Natural killer cell (primary cell): ENCODE results near the gene S100A13. TPM values are rescaled to one million over a fixed set of nuclear protein-coding genes. Genes with fewer than 3 reads are reported as not detected.
"Not testable (repeated sequence)": the region's sequence is repeated elsewhere in the genome, so short reads cannot be mapped to it uniquely, and the experiment has no call there.

Experiments used
- ATAC-seq, 3 donors: fragments of 150-1000 bp in 2 of 3; fragments of 200-7000 bp in 1 of 3; cut with Tn5 transposase; 1 replicate in 1 of 3; 2 replicates in 2 of 3; pipeline ENCODE4 v1.10.0; 2021; ENCODE audit warnings: mild to moderate bottlenecking in 2 of 3, moderate library complexity in 2 of 3
- DNase-seq, 2 donors: peaks; one replicate each; pipeline versions ENCODE4 v3.0.0 to v3.0.0-alpha.2; 2013 to 2021; ENCODE audit warnings: mixed read lengths in 1 of 2
- H3K27ac ChIP-seq: one replicate; pipeline ENCODE4 v1.5.1; 2013; ENCODE audit warnings: mild to moderate bottlenecking, low read length
- H3K27me3 ChIP-seq: one replicate; pipeline ENCODE4 v1.6.1; 2013; ENCODE audit warnings: low read length; ENCODE audit not compliant: control insufficient read depth, insufficient read depth
- H3K36me3 ChIP-seq: one replicate; pipeline ENCODE4 v1.6.1; 2013; ENCODE audit warnings: low read length; ENCODE audit not compliant: control insufficient read depth, insufficient read depth
- H3K4me1 ChIP-seq: one replicate; pipeline ENCODE4 v1.6.1; 2013; ENCODE audit warnings: low read length; ENCODE audit not compliant: control insufficient read depth, insufficient read depth
- H3K4me3 ChIP-seq: one replicate; pipeline ENCODE4 v1.5.1; 2013; ENCODE audit warnings: low read length
- H3K9me3 ChIP-seq: one replicate; pipeline ENCODE4 v1.6.1; 2013; ENCODE audit warnings: low read length; ENCODE audit not compliant: control insufficient read depth, insufficient read depth
- H3K27ac Mint-ChIP-seq, 2 donors: one replicate each; pipeline ENCODE4 v1.8.0; 2022; ENCODE audit warnings: mild to moderate bottlenecking in 2 of 2, mixed read lengths in 2 of 2, moderate library complexity in 1 of 2
- H3K27me3 Mint-ChIP-seq, 2 donors: one replicate each; pipeline ENCODE4 v1.8.0; 2022; ENCODE audit warnings: low read depth in 2 of 2, mixed read lengths in 2 of 2
- H3K36me3 Mint-ChIP-seq: one replicate; pipeline ENCODE4 v1.8.0; 2022; ENCODE audit warnings: mixed read lengths
- H3K4me1 Mint-ChIP-seq, 2 donors: one replicate each; pipeline ENCODE4 v1.8.0; 2022; ENCODE audit warnings: mixed read lengths in 2 of 2
- H3K4me3 Mint-ChIP-seq: one replicate; pipeline ENCODE4 v1.8.0; 2022; ENCODE audit warnings: mild to moderate bottlenecking, moderate library complexity, mixed read lengths
- H3K9me3 Mint-ChIP-seq, 2 donors: one replicate each; pipeline ENCODE4 v1.8.0; 2022; ENCODE audit warnings: mixed read lengths in 2 of 2
- WGBS: methylation state at CpG from one replicate; pipeline ENCODE4 v1.1.7; 2013; ENCODE audit warnings: missing lambda C conversion rate; ENCODE audit not compliant: insufficient coverage; 5-methylcytosine and 5-hydroxymethylcytosine counted together
- intact Hi-C: fragments of 100-400 bp; cut with micrococcal nuclease; formaldehyde crosslinking; loops from one replicate; pipeline ENCODE4 v1.14.2; 2022
- total RNA-seq, 4 donors: library from RNA; stranded (reverse); fragments of 120-200 nt in 1 of 4; gene quantifications; one replicate each; pipeline versions ENCODE4 v1.2.3 to v1.2.4, GENCODE V29; 2013 to 2022
- TF ChIP-seq, protein P1 (sequence below): fragments of 200-600 bp; IDR thresholded peaks from one replicate; pipeline ENCODE4 v1.8.0; 2022; ENCODE audit warnings: antibody characterized with exemption

S100A13 gene
- total RNA-seq, 3 donors from 2014 or later (not counting 1 experiment from before 2014, with no cell fraction given): 4.0 to 5.8 (median 4.1) TPM

DNA sequence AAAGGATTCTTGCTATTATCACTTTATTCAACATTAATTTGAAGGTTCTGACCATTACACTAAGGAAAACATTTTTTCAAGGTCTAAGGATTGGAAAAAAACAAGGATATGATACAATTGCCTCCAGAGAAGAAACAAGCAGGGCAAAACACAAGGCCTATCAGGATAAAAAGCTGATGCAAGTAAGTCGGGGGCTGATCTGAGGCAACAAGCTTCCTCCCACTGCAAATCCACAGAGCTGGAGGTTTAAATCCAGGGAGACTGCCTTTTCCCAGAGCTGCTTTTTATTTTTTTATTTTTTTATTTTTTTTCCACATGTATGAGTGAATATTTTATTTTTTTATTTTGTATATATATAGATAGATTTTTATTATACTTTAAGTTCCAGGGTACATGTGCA, 42.3 kb downstream of the S100A13 start:
- Mint-ChIP-seq H3K4me3 (no peak overlapping the region), H3K4me1 (no peaks in the 10 kb centered on the region), H3K27ac (no peak overlapping the region), H3K27me3 (peaks cover 17 to 19% of the 10 kb centered on the region in 2 donors), H3K9me3 (no peaks in the 10 kb centered on the region), H3K36me3 (no peaks in the 10 kb centered on the region)
- no peak overlapping the region for H3K4me3 ChIP-seq
- DNase-seq (no peak), ATAC-seq (no peak)
- intact Hi-C loops: no loop called here
- no peaks in the 10 kb centered on the region for H3K36me3 ChIP-seq
- H3K4me1 ChIP-seq: no peaks in the 10 kb centered on the region
- H3K27ac ChIP-seq: no peak overlapping the region
- 100% methylated on average over 1 of the region's 1 CpG for WGBS
- TF ChIP-seq, protein P1, sequence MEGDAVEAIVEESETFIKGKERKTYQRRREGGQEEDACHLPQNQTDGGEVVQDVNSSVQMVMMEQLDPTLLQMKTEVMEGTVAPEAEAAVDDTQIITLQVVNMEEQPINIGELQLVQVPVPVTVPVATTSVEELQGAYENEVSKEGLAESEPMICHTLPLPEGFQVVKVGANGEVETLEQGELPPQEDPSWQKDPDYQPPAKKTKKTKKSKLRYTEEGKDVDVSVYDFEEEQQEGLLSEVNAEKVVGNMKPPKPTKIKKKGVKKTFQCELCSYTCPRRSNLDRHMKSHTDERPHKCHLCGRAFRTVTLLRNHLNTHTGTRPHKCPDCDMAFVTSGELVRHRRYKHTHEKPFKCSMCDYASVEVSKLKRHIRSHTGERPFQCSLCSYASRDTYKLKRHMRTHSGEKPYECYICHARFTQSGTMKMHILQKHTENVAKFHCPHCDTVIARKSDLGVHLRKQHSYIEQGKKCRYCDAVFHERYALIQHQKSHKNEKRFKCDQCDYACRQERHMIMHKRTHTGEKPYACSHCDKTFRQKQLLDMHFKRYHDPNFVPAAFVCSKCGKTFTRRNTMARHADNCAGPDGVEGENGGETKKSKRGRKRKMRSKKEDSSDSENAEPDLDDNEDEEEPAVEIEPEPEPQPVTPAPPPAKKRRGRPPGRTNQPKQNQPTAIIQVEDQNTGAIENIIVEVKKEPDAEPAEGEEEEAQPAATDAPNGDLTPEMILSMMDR: no peak
- H3K9me3 ChIP-seq: no peaks in the 10 kb centered on the region
- no peaks in the 10 kb centered on the region for H3K27me3 ChIP-seq

DNA sequence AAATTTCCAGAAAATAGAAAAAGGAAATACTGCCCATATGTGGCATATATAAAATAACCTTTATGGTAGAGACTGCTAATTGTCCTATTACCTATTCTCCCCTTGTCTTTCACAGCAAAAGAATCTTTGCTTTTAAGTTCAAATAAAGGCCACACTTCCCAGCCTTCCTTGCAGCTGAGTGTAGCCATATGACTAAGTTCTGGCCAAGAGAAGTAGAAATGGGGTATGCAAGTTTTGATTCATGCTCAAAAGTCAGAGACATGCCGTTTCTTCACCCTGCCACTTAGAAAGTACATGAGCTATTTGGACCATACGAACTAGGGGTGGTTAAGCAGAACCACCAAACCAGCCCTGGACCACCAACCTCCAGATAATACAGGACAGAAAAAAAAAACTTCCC, 43.3 kb downstream of the S100A13 start:
- H3K4me3 ChIP-seq: no peak overlapping the region
- no peaks in the 10 kb centered on the region for H3K4me1 ChIP-seq
- Mint-ChIP-seq H3K27me3 (peaks cover 21 to 22% of the 10 kb centered on the region in 2 donors), H3K36me3 (no peaks in the 10 kb centered on the region), H3K4me3 (no peak overlapping the region), H3K9me3 (no peaks in the 10 kb centered on the region), H3K4me1 (no peaks in the 10 kb centered on the region), H3K27ac (no peak overlapping the region)
- H3K27ac ChIP-seq: no peak overlapping the region
- DNase-seq (no peak), ATAC-seq (no peak)
- intact Hi-C loops: no loop called here
- H3K9me3 ChIP-seq: no peaks in the 10 kb centered on the region
- TF ChIP-seq, protein P1: no peak
- no peaks in the 10 kb centered on the region for H3K36me3 ChIP-seq
- no peaks in the 10 kb centered on the region for H3K27me3 ChIP-seq
- WGBS: 66% methylated on average over 2 of the region's 2 CpGs

DNA sequence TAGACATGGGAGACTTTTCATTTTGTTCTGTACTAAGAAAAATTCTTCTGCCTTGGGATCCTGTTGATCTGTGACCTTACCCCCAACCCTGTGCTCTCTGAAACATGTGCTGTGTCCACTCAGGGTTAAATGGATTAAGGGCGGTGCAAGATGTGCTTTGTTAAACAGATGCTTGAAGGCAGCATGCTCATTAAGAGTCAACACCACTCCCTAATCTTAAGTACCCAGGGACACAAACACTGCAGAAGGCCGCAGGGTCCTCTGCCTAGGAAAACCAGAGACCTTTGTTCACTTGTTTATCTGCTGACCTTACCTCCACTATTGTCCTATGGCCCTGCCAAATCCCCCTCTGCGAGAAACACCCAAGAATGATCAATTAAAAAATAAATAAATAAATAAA, 43.8 kb downstream of the S100A13 start:
- H3K4me1 ChIP-seq, H3K9me3 Mint-ChIP-seq, H3K36me3 ChIP-seq, H3K4me1 Mint-ChIP-seq, H3K36me3 Mint-ChIP-seq, H3K4me3 Mint-ChIP-seq, H3K27me3 ChIP-seq, intact Hi-C loops, H3K27ac Mint-ChIP-seq, ATAC-seq, H3K9me3 ChIP-seq, H3K27ac ChIP-seq, H3K4me3 ChIP-seq, DNase-seq: not testable (repeated sequence)
- 83% methylated on average over 1 of the region's 3 CpGs for WGBS
- peaks cover 21 to 24% of the 10 kb centered on the region in 2 donors for H3K27me3 Mint-ChIP-seq

DNA sequence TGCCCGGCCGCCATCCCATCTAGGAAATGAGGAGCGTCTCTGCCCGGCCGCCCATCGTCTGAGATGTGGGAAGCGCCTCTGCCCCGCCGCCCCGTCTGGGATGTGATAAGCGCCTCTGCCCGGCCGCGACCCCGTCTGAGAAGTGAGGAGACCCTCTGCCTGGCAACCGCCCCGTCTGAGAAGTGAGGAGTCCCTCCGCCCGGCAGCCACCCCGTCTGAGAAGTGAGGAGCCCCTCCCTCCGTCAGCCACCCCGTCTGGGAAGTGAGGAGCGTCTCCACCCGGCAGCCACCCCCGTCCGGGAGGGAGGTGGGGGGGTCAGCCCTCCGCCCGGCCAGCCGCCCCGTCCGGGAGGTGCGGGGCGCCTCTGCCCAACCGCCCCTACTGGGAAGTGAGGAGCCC, 44.5 kb downstream of the S100A13 start:
- H3K4me1 ChIP-seq, H3K27ac Mint-ChIP-seq, H3K27ac ChIP-seq, ATAC-seq, H3K9me3 ChIP-seq, intact Hi-C loops, H3K36me3 ChIP-seq, H3K27me3 ChIP-seq, H3K9me3 Mint-ChIP-seq, H3K4me3 Mint-ChIP-seq, H3K4me3 ChIP-seq, H3K36me3 Mint-ChIP-seq, DNase-seq, H3K4me1 Mint-ChIP-seq: not testable (repeated sequence)
- peaks cover 23 to 30% of the 10 kb centered on the region in 2 donors for H3K27me3 Mint-ChIP-seq
- 93% methylated on average over 26 of the region's 34 CpGs for WGBS

DNA sequence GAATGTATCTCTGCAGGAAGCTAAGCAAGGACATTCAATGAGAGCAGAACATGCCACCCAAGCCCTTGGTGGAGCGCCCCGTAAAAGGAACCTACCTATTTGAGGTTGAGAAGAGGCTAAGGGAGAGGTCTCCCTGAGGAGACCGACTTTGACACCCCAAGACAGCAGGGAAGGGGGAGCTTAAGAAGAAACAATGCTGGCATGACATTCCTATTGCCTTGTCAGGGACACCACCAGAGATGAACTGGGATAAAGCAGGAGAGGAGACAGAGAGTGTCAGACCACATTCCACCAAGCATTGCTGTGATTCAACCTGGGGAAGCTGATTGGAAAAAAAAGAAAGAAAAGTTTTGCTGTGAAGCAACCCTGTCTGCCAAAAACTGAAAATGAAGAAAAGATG, 48.4 kb downstream of the S100A13 start:
- intact Hi-C loops: no loop called here
- 81% methylated on average over 3 of the region's 3 CpGs for WGBS

More for the DNA sequence above, 48.4 kb downstream of the S100A13 start:
- H3K27me3 Mint-ChIP-seq: peaks cover 19 to 27% of the 10 kb centered on the region in 2 donors
- Histone ChIP-seq H3K4me3 (no peak overlapping the region), H3K36me3 (no peaks in the 10 kb centered on the region), H3K27ac (no peak overlapping the region), H3K9me3 (no peaks in the 10 kb centered on the region), H3K4me1 (no peaks in the 10 kb centered on the region), H3K27me3 (peaks cover 2% of the 10 kb centered on the region)
- H3K36me3 Mint-ChIP-seq: no peaks in the 10 kb centered on the region
- DNase-seq (no peak), ATAC-seq (no peak)
- no peak overlapping the region for H3K27ac Mint-ChIP-seq
- no peak overlapping the region for H3K4me3 Mint-ChIP-seq
- TF ChIP-seq, protein P1: no peak
- no peaks in the 10 kb centered on the region for H3K9me3 Mint-ChIP-seq
- no peaks in the 10 kb centered on the region for H3K4me1 Mint-ChIP-seq
